Non-pigmented ciliary epithelial cell (primary cell): ENCODE data around the gene TBX20.
"Not testable (repeated sequence)": the region's sequence is repeated elsewhere in the genome, so short reads cannot be mapped to it uniquely, and the experiment has no call there.

ENCODE experiments used
- DNase-seq: peaks from one replicate; pipeline ENCODE4 v3.0.0-alpha.2; 2010; ENCODE audit warnings: low read depth

Gene TBX20

DNA sequence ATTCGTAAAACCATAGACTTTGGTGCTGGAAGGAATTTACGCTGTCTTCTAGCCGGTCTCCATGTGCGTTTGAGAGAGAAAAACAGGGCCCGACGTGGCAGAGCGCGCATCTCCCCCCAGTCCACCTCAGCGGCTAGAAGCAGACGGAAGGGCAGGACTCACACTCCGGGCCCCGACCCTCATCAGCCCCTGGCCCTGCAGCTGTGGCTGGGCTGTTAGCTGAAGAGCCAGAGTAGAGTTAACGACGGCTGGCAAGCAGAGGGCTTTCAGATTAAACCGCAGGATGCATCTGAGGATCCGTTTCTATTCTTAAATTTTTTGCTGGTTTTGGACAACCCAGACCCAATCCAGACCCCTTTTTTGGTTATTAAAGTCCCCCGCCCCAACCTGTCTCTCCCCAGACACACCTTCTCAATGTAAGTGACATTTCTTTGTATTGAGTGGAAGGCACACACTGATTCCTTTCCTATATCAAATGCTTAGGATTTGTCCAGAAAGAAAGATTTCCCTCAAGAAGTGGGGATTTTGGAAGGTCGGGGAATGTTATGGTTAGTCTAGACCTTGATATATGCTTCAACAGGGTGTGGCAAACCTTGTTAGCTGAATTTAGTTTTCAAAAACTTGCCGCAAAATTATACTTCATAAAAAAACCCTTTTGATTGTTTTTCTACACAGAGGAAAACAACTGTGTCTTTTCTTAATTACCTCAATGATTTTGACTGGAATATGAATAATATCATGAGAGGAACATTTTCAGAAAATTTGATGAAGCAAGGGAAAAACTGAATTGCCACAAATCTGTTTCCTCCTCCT, 1.7 kb upstream of the TBX20 start:
- no peak for DNase-seq

DNA sequence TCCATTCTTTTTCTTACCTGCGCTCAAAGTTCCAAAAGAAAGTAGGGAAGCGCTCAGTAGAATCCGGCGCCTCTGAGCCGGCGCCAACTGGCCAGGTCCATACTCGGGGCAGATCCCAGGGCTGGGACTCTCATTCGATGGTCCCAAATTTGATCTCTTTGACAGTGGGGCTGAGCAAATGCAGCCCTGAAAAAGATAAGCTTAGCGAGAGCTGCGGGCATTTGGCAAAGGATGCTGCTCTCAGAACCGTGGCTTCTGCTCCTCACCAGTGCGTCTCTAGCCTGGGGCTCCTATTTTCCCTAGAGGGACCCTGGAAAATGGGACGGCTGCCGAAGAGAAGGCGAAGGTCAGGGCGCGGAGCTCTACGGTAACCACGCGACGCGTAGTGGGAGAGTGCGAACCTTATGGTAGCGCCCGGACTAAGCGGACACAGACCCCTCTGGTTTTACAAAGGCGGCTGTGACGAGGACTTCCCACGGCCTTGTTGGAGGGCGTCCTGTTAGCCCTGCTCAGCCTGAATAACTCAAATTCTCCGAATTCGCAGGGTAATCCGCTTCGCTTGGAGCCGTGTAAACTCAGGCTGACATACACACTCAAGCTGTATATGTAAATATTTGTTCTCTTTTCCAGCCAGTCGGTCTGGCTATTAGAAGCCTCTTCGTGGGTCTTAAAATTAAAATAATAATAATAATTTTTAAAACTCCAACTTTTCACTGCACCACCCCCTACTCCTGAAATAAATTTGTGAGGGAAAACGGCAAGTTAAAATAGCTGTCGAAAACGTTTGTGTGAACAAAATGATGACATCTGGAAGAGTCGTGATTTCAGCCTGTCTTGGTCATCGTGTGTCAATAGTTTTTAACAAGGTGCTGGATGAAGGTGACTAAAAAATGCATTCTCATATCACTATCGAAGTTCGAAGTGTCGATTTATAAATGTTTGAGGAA, 869 bp upstream of the TBX20 start:
- no peak for DNase-seq

DNA sequence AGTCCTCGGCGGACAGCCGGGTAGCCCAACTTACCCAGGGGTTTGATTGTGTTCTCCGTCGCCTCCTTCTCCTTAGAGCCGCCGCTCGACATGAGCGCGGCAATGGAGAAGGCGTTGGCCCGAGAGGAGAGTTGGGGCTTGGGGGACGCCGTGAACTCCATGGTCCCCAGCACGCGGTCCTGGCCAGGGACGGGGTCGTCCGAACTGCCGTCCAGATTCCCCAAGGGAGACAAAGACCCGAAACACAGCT, 515 bp downstream of the TBX20 start:
- DNase-seq: no peak

DNA sequence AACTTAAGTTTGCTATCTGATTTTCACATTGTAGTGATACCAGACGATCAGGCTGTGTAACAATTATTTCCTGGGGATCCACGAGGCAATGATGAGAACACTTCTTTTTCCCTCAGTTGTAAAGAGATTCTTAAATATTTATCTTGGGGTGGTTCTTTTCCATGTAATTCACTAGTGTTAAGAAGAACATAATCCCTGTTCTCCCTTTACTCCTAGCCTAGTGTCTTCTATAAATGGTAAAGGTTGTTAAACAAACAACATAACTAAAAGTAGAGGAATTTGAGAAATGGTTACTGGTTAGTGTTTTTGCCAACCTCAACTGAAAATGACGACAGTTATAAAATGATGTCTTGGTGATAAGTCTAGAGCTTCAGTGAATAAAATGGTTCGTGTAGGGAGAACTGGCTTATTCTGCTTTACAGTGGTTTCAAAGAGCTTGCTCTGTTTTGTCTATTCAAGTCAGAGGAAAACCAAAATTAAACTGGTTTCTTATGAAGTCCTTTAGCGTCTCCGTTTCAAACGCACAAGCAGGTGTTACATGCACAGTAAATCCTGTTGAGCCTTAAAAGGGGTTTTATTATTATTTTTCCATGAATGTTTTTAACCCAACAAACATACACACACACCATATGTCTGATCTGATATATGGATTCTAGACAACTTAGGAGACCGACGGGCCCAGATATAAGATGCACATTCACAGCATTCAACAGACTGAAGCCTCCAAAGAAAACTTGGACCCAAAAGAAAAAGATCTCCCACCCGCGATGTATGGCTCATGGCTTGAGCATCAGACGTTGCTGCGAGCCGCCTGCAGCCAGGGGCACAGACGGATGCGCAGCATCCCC, 1.1 kb downstream of the TBX20 start:
- no peak for DNase-seq

DNA sequence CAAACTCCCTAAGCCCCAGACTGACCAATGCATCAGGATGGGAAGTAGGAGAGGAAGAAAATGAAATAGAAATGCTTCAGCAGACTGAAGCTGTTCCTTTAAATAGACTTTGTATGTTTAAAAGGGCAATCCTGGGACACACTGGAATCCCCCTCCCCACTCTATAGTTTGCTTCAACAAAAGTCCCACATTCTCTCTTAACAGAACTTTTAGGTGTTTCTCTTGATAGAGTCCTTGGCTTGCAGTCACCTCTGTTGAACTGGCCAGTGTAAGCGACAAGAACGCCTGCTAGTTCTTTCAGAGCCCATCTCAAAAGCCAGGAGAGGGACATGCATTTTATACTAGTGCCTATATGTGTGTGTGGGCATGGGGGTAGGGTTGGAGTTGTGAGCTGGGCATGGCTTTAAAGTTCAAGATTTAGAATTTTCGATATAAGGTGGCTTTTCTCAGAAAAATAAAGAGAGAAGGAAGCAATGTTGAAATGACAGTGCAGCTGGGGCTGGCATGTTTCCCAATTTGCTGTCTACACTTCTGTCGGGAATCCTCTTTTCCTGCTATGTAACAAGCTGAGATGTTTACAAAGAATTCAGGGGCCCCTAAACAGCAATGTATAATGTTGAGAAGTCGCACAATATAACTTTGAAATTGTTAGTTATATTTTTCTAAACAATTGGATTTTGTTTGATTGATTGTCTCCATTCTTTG, 2.1 kb downstream of the TBX20 start:
- no peak for DNase-seq

DNA sequence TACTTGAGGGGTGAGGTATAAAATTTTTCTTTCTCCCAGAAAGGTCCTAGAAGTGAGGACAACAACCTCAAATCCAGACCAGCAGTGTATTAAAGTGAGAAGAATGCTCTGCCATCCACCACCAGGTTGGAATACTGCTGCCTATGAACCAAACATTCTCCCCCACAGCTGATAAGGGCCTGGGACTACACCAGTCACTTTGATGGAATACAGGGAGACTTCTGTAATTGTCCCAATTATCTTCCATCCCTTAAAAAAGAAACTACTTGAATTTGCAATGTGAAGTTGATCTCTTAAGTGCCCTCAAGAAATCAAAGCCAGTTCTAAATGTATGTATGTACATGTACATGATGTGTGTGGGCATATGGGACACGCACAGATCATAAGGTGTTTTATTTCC, 3.0 kb downstream of the TBX20 start:
- DNase-seq: no peak

DNA sequence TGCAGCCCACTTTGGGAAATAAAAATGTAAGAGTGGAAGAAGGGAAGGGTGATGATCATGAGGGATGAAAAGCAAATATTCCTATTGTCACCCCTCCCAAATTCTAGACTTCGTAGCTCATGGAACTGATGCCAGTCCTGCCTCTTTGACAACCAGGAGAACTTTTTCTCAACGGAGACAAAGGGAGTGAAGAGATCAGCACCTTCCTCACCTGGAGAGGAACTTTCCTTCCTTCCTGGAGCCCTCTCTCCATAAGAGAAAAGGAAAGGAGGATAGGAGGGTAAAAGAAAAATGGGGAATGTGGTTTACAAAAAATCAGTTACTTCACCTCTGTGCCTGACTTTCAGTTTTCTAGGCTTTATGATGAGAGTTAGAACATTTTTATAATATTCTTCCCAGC, 3.4 kb downstream of the TBX20 start:
- DNase-seq: no peak

DNA sequence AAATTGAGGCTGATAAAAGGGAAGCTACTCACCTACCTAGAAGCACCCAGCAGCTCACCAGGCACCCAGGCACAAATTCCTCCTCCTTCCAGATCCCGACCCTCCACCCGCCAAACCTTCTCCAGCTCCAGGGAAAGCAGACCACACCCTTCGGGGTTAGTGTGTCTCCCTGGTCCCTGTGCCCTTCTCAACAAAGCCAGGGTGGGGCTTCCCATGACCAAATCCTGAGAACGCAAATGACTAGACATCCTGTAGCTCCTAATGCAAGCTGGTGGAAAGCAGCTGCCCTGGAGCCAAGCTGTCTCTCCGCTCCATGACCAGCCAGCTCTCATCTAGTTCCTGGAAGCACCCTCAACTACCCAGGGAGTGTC, 4.4 kb downstream of the TBX20 start:
- no peak for DNase-seq

DNA sequence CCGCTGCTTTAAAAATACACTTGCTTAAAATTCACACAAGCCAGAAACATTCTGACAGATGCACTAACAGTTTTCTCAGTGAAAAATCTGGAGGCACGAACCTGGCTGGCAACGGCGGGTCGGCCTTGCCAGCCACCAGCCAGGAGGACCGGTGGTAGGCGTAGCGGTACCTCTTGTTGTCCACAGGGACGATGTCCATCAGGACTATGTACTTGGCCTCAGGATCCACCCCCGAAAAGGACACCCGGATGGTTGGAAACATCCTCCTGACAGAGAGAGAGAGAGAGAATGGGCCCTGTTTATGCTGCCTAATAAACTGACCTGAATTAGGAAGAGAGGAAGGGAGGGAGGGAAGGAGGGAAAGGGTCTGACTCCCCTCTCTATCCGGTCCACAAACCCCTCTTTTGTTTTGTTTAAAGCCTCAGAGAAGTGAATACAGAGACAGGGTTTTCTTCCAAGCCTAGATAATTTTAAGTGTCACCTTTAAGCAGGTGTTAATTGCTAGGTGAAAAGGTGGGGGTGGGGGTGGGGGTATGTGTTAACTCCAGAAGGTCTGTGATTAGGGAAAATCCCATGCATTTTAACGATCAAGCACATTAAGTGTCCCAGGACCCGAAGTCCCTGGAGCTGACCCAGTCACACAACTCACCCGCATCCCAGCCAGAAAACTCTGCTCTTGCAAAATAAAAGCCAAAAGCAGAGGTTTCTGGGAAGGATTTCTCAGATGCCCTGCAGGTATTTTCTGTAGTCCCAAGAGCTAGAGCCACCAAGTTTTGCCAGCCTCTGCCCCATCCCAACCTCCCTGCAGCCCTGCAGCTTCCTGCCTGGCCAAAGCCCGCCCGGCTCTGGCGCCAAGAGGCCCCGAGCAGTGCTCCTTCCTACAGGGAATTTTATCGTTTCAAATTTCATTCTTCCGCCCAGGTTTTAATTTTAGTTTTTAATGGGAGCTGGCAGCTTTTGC, 5.0 kb downstream of the TBX20 start:
- no peak for DNase-seq

DNA sequence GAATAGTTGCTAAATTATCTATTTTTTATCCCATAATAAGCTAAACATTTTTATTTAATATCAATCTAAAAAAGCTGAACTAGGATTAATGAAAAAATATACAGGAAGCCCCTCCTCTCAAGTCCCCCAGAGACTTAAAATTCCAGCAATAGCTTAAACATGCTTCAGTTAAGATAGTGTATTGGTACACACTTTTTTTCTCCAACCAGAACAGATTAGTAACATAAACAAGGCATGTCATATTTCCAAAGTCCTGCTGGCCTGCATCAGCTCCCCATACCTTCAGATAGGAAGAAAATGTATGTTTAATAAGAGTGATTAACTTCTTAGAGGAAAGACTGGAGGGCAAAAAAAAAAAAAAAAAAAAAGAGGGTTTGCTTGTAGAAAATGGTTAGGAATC, 7.1 kb downstream of the TBX20 start:
- DNase-seq: no peak

DNA sequence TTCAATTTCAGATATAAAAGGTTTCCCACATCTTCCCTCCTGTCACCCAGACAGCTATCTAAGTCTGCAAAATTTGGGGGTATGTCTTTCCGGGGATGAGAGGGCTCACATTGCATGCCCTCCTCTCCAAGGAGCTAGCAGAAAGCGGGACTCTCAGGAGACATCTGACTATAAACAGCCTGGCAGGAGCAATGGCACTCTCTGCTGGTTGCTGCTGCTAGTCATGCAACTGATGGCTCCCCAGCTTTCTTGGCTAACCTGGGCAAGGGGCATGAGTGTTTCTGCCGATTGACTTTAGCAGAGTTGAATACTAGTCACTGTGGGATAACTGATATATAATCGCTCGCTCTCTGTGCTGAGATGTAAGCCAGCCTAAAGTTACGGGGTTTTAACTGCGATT, 12.0 kb downstream of the TBX20 start:
- DNase-seq: no peak

DNA sequence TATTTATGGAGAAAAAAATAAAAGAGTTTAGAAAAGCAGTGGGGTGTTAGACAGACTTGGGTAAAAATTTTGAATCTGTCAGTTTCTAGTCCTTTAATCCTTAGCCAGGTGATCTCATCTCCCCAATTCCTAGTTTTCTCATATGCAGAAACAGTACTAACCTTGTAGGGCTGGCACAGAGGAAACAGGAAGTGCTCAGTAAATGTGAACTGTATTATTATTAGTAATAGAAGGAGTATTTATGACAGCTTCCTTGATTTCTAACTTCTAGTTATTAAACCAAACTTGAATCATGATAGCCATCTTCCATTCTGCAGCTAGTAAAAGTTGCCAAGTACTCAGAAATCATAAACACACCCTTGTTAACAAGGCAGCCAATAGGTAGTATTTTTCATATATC, 12.5 kb downstream of the TBX20 start:
- DNase-seq: no peak

DNA sequence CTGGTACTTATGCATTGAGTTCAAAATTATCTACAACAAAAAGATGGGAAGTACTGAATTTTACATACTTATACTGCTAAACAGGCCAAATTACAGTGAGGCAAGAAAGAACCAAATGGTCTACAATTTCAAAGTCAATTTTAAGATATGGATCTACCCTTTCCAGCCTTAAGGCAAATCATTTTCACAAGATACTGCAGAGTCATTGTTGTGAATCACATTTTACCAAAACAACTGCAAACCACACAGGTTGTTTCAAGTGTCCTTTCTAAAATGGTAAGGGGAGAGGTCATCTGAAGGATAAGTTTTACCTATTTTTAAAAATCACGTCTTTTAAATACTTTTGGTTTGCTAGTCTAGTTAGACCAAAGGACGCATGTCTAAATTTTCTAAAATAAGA, 12.9 kb downstream of the TBX20 start:
- not testable (repeated sequence) for DNase-seq

DNA sequence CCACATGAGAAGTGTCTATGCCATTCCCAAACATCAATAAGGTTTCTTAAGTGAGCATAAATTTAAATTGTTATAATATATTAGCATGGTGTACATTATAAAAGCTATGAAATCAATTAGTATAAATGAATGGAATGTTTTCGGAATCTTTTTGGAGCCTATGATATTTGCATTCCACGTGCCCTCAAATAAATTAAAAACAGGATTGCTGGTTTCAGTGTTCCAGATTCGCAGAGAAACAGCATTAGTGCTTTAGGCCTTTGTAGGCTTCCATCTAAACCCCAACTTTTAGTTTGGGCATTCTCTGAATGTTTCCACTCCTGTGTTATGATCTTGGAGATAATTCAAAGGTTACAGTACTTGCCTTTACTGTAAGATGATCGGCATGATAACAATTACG, 15.4 kb downstream of the TBX20 start:
- not testable (repeated sequence) for DNase-seq

DNA sequence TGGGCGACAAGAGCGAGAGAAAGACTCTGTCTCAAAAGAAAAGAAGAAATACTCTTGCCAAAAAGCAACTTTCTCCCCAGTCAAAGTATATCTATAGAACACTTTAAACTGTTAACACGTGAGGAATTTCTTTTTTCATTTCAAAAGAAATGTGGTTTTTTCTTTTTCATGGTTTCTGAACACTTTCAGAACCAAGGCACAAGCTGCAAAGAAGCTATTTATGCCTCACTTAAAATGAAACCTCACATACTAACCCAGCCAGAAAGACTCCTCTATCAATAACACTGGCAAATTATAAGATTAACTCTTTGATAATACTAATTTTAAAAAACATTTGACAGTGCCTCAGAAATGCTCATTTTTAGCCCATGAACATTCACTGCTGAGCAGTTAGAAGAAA, 20.9 kb downstream of the TBX20 start:
- no peak for DNase-seq

DNA sequence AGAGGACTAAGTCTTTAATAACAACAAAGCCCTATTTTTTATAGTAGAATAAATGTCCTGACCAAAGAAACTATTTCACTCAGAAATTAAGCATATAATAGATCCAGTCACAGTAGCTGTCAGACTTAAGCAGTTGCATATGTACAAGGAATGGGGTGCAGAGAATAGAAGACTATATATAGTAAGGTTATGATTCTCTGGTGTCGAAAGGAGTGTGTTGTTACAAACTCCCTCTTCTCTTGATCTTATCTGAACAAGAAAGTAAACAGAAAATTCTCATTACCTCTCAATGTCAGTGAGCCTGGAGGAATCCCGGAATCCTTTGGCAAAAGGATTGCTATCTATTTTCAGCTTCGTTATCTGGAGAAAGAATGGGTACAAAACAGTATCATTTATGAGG, 22.7 kb downstream of the TBX20 start:
- DNase-seq: not testable (repeated sequence)

DNA sequence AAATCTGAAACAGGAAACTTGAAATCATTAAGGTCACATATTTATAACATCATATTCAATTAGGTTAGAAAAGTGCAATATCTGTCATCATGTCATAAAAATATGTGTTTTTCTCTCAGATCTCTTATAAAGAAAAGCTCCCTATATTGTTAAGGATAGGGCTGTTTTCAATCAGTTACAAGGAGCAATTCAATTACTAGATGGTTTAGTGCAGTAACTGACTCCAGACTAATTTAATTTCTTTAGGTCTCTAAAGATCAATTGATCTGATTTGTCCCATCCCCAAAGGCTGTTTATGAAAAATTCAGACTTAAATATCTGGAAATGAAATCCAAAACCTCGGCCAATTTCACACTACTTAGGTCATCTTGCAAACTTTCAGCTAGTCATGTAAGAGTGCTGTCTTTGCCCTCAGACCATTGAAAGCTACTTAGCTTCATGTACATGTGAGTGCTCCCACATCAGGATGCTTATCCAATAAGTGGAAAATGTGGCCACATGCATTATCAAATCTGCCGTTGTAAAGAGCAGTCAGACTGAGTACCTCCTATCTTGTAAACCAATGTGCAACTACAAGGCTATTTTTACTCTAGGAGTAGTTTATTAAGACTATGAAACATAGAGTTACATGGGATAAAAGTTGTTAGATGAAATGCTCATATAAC, 24.7 kb downstream of the TBX20 start:
- not testable (repeated sequence) for DNase-seq

DNA sequence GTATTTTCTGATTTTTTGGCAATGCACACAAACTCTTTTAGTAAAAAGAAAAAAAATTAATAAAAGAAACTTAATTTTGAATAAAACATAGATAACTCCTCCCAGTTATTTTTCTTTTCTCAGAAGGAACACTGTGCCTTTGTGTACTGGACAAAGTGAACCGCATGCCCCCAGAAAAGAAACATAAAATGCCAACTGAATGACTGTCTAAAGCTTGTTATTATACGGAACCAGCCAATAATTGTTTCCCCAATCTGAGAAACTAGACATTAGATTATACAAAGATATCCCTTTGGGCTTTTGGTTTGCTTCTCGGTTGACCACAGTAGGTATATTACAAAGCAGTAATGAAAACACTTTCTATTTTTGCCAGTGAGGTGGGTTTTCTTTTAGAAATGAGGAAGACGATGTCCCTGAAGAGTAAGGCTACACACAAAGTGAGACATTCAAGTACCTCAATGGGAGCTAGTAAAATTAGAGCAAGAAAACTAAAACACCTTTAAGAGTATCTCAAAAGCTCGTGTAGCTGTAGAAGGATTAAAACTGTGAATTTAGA, 25.3 kb downstream of the TBX20 start:
- not testable (repeated sequence) for DNase-seq

DNA sequence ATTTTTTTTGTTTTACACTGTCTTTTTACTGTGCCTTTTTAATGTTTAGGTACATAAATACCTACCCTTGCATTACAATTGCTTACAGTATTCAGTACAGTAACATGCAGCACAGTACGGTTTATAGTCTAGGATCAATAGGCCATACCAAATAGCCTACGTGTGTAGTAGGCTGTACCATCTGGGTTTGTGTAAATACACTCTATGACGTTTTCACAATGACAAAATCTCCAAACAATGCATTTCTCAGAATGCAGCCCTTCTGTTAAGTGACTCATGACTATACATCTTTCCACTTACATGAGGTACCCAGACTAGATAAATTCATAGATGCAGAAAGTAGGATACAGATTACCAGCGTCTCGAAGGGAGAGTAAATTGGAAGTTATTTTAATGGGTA, 26.5 kb downstream of the TBX20 start:
- not testable (repeated sequence) for DNase-seq

DNA sequence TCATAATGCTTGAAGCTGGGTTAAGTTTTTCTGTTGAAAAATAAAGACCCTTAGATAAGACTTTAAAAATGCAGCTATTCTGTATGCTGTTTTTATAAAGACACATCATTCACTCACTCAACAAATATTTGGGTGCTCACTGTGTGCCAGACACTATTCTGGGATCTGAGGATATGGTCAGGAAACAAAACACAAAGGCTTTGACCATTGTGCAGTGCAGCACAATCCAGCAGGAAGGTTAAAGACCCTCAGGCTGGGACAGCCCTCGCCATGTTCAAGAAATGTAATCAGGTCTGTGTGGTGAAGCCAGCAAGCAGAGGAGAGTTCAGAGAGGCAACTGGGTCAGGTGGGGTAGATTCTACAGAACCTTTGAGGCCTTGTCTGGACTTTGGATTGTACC, 31.5 kb downstream of the TBX20 start:
- DNase-seq: not testable (repeated sequence)
